Frontal cortex (tissue), 4 donors: ENCODE measurements around the gene SHMT1. TPM values are rescaled to one million over a fixed set of nuclear protein-coding genes. Genes with fewer than 3 reads are reported as not detected.
"Not testable (repeated sequence)": the region's sequence is repeated elsewhere in the genome, so short reads cannot be mapped to it uniquely, and the experiment has no call there.

ENCODE experiments used
- DNase-seq, 2 donors: peaks; one replicate each; pipeline ENCODE4 v3.0.0; 2012; ENCODE audit warnings: low spot score in 2 of 2
- FAIRE-seq: peaks from 2 replicates; lab custom pipeline; 2012; peaks lifted over from hg19 to GRCh38; lab: Jason Lieb, UNC
- small RNA-seq: library from RNA; depleted of rRNA; stranded (forward); fragments of <200 nt; gene quantifications from one replicate; pipeline ENCODE3, GENCODE V24; 2014
- total RNA-seq: library from RNA; depleted of rRNA; stranded (reverse); fragments of >200 nt; gene quantifications from one replicate; pipeline ENCODE4 v1.2.3, GENCODE V29; 2014
- donor health status: control.
- donor health status: control.
- donor health status: control.

SHMT1 gene
- total RNA-seq, 1 donor from 2014 or later, result 2.4 TPM

DNA sequence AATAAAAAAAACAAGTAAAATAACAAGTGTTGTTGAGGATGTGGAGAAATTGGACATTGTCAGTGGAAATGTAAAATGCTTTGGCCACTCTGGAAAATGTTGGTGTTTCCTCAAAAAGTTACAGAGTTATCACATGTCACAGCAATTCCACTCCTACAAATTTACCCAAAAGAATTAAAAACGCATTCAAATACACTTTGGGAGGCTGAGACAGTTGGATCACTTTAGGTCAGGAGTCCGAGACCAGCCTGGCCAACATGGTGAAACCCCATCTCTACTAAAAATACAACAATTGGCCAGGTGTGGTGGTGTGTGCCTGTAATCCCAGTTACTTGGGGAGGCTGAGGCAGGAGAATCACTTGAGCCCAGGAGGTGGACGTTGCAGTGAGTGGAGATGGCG lies 54.1 kb downstream of the SHMT1 start:
- DNase-seq (no peak), FAIRE-seq (no peak)

DNA sequence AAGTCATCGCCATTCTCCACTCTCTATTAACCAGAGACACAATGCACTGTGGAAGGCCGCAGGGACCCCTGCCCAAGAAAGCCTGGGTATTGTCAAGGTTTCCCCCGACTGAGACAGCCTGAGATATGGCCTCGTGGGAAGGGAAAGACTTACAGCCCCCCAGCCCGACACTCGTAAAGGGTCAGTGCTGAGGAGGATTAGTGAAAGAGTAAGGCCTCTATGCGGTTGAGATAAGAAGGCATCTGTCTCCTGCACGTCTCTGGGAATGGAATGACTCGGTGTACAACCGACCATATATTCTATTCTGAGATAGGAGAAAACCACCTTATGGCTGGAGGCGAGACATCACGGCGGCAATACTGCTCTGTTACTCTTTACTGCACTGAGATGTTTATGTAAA lies 60.1 kb downstream of the SHMT1 start:
- not testable (repeated sequence) for FAIRE-seq, DNase-seq

DNA sequence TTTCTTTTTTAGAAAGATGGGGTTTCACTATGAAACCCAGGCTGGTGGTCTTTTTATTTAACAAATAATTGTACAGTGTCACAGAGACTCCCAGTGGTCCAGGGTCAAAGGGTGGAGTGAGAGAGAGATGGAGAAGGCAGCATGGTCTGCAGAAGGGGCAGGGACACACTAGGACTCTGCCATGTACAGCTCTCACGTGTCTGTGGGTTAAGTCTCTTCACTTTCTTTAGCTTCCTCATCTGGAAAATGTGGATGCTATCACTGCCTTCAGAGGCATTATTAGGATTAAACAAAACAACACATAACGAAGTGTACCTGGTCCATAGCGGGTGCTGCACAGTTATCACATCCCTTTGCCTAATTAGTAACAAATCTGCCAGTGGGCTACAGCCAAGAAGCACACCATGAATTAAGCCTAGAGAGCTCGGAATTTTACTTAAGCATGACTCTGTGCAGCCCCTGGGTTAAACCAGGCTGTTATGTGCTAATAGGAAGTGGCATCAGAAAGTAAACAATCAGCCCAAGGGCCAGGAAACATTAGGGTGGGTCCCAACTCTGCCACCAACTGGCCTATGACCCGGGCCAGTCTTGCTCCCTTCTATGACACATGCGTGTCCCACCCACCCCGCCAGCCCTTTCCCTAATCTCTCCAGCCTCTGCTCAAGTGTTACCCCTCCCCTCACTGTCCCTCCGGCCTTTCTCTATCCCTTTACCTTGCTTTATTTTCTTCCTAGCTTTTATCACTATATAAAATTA lies 62.4 kb downstream of the SHMT1 start:
- no peak for DNase-seq
- no peak for FAIRE-seq

DNA sequence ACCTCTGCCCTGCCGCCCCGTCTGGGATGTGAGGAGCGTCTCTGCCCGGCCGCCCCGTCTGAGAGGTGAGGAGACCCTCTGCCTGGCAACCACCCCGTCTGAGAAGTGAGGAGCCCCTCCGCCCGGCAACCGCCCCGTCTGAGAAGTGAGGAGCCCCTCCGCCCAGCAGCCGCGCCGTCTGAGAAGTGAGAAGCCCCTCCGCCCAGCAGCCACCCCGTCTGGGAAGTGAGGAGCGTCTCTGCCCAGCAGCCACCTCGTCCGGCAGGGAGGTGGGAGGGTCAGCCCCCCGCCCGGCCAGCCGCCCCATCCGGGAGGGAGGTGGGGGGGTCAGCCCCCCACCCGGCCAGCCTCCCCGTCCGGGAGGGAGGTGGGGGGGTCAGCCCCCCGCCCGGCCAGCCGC lies 65.3 kb downstream of the SHMT1 start:
- not testable (repeated sequence) for FAIRE-seq, DNase-seq

DNA sequence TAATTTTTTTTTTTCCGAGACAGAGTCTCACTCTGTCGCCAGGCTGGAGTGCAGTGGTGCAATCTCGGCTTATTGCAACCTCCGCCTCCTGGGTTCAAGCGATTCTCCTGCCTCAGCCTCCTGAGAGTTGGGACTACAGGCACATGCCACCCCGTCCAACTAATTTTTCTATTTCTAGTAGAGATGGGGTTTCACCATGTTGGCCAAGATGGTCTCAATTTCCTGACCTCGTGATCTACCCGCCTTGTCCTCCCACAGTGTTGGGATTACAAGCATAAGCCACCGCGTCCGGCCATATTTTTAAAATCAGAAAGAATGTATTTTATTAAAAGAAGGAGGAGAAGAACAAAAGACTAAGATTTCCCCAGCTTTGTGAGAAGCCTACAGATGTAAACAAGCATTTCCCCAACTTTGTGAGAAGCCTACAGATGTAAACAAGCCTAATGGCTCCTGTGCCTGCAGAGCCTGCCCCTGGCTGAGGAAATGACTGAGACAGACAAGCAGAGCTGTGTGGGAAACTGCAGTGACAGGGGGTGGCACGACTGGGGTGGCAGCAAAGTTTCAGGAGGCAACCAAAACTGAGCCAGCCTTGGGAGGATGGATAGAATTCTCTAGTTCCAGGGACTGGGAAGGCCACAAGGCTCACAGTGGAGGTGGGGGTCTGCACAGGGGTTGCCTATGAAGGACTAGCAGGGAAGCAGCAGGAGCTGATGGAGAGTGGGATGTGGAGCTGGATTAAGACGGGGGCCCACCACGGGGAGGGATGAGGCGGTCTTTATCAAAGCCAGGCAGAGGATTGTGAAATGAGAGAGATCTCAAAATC lies 71.4 kb downstream of the SHMT1 start:
- FAIRE-seq, result no peak
- no peak for DNase-seq

DNA sequence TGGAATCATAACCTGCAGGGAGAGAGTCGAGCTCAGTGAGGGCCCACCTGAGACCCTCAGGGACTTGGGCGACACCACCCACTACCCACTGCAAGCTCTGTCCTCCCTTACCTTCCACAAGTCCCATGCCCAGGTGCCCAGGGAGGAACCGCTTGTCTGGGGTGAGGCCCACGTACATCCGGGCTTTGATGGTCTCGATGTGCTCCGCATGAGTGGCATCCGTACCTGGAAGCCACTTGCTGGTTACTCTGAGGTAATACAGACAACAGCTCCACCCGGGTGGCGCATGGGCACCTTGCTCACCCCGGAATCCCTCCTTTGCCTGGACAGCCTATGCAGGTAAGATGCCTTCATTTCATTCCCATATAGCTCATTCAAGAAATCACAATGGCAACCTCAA lies 78.1 kb downstream of the SHMT1 start:
- no peak for DNase-seq
- no peak for FAIRE-seq

DNA sequence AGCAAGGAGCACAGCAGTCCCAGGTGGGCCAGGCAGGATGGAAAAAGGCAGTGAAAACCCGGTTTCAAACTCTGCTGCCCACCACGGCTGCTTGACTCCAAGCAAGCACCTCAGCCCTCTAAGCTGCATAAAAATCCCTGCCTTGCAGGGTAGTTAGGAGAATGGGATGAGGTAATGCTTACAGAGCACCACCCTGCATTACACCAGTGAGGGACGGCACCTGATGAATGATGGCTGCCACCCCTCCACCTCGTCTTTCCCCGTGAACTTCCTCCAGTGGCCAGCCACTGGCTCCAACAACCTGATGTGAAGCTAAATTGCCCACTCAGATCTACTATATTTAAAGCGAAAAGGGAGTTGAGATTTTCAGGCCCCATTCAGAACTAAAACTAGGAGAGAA lies 81.6 kb downstream of the SHMT1 start:
- FAIRE-seq, result no peak

DNA sequence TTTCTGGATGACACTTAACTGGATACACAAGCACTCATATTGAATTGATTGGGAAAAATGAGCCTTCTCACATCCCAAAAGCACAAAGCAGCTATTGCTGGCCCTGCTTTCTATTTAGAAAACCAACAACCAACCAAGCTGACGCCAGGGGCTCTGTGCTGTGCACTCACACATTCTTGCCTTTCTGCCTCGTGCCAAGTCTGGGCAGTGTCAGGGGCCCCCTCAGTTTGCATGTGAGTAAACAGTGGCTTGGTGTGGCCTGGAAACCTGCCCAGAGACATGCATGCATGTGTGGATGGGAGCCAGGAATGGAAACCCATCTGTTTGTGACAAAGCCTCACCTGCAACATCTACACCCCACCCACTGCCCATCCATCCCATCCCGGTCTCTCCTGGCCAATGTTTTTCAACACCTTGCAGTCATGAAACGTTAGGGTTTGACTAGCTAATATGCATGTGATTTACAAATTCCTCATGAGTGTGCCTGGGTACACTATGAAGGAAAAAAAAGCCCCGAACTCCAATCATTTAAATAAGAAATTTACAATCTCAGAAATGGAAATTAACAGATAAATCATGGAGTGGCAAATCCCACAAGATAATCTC lies 82.5 kb downstream of the SHMT1 start:
- no peak for DNase-seq
- FAIRE-seq, result no peak

More for the DNA sequence above, 81.6 kb downstream of the SHMT1 start:
- no peak for DNase-seq

DNA sequence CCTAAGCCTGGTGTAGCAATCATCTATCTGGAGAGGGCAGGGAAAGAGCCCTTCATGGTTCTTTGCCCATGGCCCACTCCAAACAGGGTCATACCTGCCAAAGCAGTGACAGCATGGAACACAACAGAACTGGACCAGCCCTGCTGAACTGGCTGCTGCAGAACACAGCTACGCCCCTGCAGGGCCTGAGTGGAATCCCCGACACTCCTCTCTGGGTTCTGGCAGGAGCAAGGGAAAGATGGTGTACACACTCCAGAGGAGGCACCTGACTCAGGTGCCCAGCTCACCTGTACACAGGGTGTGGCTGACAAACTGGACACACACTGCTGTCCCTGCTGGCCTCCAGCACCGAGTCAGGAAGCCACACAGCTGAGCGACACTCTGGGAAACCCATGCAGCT lies 83.1 kb downstream of the SHMT1 start:
- DNase-seq (no peak), FAIRE-seq (no peak)

DNA sequence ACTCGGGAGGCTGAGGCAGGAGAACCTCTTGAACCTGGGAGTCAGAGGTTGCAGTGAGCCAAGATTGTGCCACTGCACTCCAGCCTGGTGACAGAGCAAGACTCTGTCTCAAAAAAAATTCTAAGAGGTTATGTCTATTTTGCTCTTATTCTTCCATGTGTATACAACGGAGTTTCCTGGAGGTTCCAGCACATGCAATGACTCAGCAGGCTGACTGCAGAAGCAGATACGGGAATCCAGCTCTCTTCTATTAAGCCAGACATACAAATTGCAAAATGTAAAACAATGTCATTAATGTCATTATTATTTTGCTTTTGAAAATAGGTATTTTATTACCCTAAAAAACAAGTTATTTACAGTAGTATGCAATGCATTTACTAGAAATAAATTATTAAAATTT lies 84.5 kb downstream of the SHMT1 start:
- no peak for DNase-seq
- no peak for FAIRE-seq

Small RNA genes lying within 50 kb of the gene (small RNA-seq; reads per million reads assigned to genes)
- gene AL353997.5, result not detected

Other genes with a start within 250 kb of the SHMT1 start
- gene ALKBH5, start 179.7 kb downstream of the SHMT1 start, total RNA-seq, result 82.7 TPM
- 30.2 TPM for gene LLGL1, start 137.9 kb downstream of the SHMT1 start, total RNA-seq
- 68.9 TPM for gene FLII, start 104.8 kb downstream of the SHMT1 start, total RNA-seq
- gene MIEF2, start 102.9 kb downstream of the SHMT1 start, total RNA-seq, result 34.2 TPM
- gene TOP3A, start 48.6 kb downstream of the SHMT1 start, total RNA-seq, result 36.3 TPM
- 10.6 TPM for gene SMCR8, start 48.3 kb downstream of the SHMT1 start, total RNA-seq
- not detected for gene EVPLL, start 14.2 kb upstream of the SHMT1 start, total RNA-seq
- gene LGALS9C, start 113.2 kb upstream of the SHMT1 start, total RNA-seq, result not detected